K562 (cell line): Measurements from ENCODE around the gene DENND6B. TPM values are rescaled to one million over a fixed set of nuclear protein-coding genes. Genes with fewer than 3 reads are reported as not detected.

Experiments used
- ATAC-seq: fragments of 200-7000 bp; cut with Tn5 transposase; 3 replicates; pipeline ENCODE4 v1.9.1; 2020; ENCODE audit warnings: moderate library complexity
- BruUV-seq: library from RNA; stranded (reverse); fragments of 400-500 nt; replicated peaks from 2 replicates; lab custom pipeline; 2021; lab: Mats Ljungman, UMichigan
- CTCF ChIA-PET: fragments of 300-600 bp; formaldehyde crosslinking; extraction: SDS; loops from one replicate; lab custom pipeline; 2021; ENCODE audit warnings: low intra/inter-chr PET ratio; lab: Yijun Ruan, JAX
- POLR2A ChIA-PET: fragments of 300-600, 350-650 bp; sonication (Branson Sonifier 250); formaldehyde crosslinking; extraction: SDS; loops from one replicate; lab custom pipeline; 2021; ENCODE audit warnings: antibody characterized with exemption, inconsistent platforms; lab: Yijun Ruan, JAX
- DNase-seq, 4 experiments: peaks; one replicate each; pipeline versions ENCODE4 v3.0.0 to v3.0.0-alpha.2; 2011 to 2018; ENCODE audit warnings: low spot score in 3 of 4, mixed read lengths in 3 of 4; ENCODE audit errors: extremely low read depth in 1 of 4
- FAIRE-seq: peaks from 2 replicates; lab custom pipeline; 2011; peaks lifted over from hg19 to GRCh38; lab: Jason Lieb, UNC
- H2AFZ ChIP-seq: 2 replicates; pipeline ENCODE4 v1.6.0; 2011; ENCODE audit warnings: low read depth, low read length, control low read depth, inconsistent platforms
- H3K27ac ChIP-seq: fragments of 200-600 bp; 3 replicates; pipeline ENCODE4 v1.8.0; 2011; ENCODE audit warnings: low read depth, mild to moderate bottlenecking, control low read depth, inconsistent platforms, low read length, moderate library complexity, mixed read lengths; ENCODE audit errors: extremely low read depth
- H3K27me3 ChIP-seq, 2 experiments: fragments of 300-600 bp in 1 of 2; 2 replicates in 1 of 2; 3 replicates in 1 of 2; pipeline versions ENCODE4 v1.6.0 to v1.8.0; 2011; ENCODE audit warnings: inconsistent platforms in 2 of 2, low read length in 2 of 2, mild to moderate bottlenecking in 1 of 2, mixed read lengths in 1 of 2, moderate library complexity in 1 of 2; ENCODE audit not compliant: control insufficient read depth in 2 of 2, insufficient read depth in 2 of 2
- H3K36me3 ChIP-seq: fragments of 300-600 bp; 3 replicates; pipeline ENCODE4 v1.8.0; 2011; ENCODE audit warnings: mild to moderate bottlenecking, low read length, inconsistent platforms; ENCODE audit not compliant: control insufficient read depth, insufficient read depth
- H3K4me1 ChIP-seq, 2 experiments: fragments of 200-600 bp in 1 of 2; replicated peaks in 1 of 2; 2 replicates in 1 of 2; 3 replicates in 1 of 2; pipeline versions ENCODE4 v1.5.1 to v1.8.0; 2011; ENCODE audit warnings: inconsistent platforms in 2 of 2, low read length in 2 of 2, mild to moderate bottlenecking in 1 of 2, mixed read lengths in 1 of 2, moderate library complexity in 1 of 2; ENCODE audit not compliant: control insufficient read depth in 2 of 2, insufficient read depth in 2 of 2
- H3K4me2 ChIP-seq: 2 replicates; pipeline ENCODE4 v1.6.1; 2011; ENCODE audit warnings: low read length, control low read depth, inconsistent platforms, mixed read lengths; ENCODE audit not compliant: insufficient read depth
- H3K4me3 ChIP-seq: fragments of 200-600 bp; sonication (generic), shearing (Covaris generic); 2 replicates; pipeline ENCODE4 v1.5.1; 2016; ENCODE audit warnings: control low read depth, inconsistent platforms
- H3K79me2 ChIP-seq: fragments of 200-600 bp; 3 replicates; pipeline ENCODE4 v1.8.0; 2011; ENCODE audit warnings: low read length, inconsistent platforms; ENCODE audit not compliant: control insufficient read depth, insufficient read depth
- H3K9ac ChIP-seq, 2 experiments: 2 replicates each; pipeline versions ENCODE4 v1.6.0 to v1.6.1; 2011; ENCODE audit warnings: low read depth in 2 of 2, low read length in 2 of 2, control low read depth in 1 of 2, inconsistent platforms in 1 of 2, mild to moderate bottlenecking in 1 of 2, mixed read lengths in 1 of 2; ENCODE audit not compliant: insufficient read depth in 1 of 2
- H3K9me1 ChIP-seq: one replicate; pipeline ENCODE4 v1.6.0; 2011; ENCODE audit warnings: inconsistent platforms, mild to moderate bottlenecking, low read length, moderate library complexity; ENCODE audit not compliant: control insufficient read depth, insufficient read depth
- H3K9me3 ChIP-seq: replicated peaks from 2 replicates; pipeline ENCODE4 v1.5.1; 2011; ENCODE audit warnings: low read depth, low read length, inconsistent platforms; ENCODE audit not compliant: control insufficient read depth, insufficient read depth
- H4K20me1 ChIP-seq: replicated peaks from 2 replicates; pipeline ENCODE4 v1.6.1; 2011; ENCODE audit warnings: low read length, inconsistent platforms, mixed read lengths; ENCODE audit not compliant: control insufficient read depth, insufficient read depth
- MAZ ChIP-seq, 2 experiments: fragments of 450-650 bp in 1 of 2; sonication (generic) in 1 of 2; formaldehyde crosslinking; IDR thresholded peaks in 1 of 2; conservative IDR thresholded peaks in 1 of 2; 2 replicates each; pipeline versions ENCODE4 v1.4.0 to v1.5.0; 2020; ENCODE audit warnings: mild to moderate bottlenecking in 1 of 2, missing genetic modification reagents in 1 of 2
- NFIX ChIP-seq: fragments of 250-450 bp; sonication (Bioruptor Pico); IDR thresholded peaks from 2 replicates; pipeline ENCODE4 v1.4.0; 2020; ENCODE audit warnings: low read depth, mild to moderate bottlenecking, moderate library complexity
- ZKSCAN3 ChIP-seq: fragments of 250-450 bp; sonication (Bioruptor Pico); IDR thresholded peaks from 2 replicates; pipeline ENCODE4 v1.4.0; 2020
- WGBS: fragments of 100-300 bp; shearing (Covaris generic); methylation state at CpG from one replicate; pipeline ENCODE4 v1.1.6; 2016; ENCODE audit warnings: low coverage, mixed read lengths; ENCODE audit not compliant: insufficient coverage; ENCODE audit errors: missing lambda C conversion rate; 5-methylcytosine and 5-hydroxymethylcytosine counted together
- in situ Hi-C: fragments of 300-500 bp; cut with MboI; formaldehyde crosslinking; loops from 4 replicates; pipeline ENCODE4 v1.15.0; 2018; ENCODE audit warnings: inconsistent platforms, mixed read lengths
- intact Hi-C: fragments of 100-400 bp; cut with micrococcal nuclease; formaldehyde crosslinking; loops from 2 replicates; pipeline ENCODE4 v1.14.2; 2022
- polyA plus RNA-seq, 8 experiments: library from polyadenylated mRNA; depleted of rRNA in 4 of 8; stranded (reverse) in 5 of 8; unstranded in 3 of 8; fragments of >200 nt; fragmentation: Nextera tagmentation in 2 of 8; fragmentation: Illumina TruSeq in 1 of 8; extraction: Ambion mirVana in 2 of 8; extraction: Trizol in 1 of 8; gene quantifications; 2 replicates each; pipeline versions ENCODE4 v1.2.1 to v1.2.3, GENCODE V29; 2011 to 2014; ENCODE audit warnings: inconsistent platforms in 1 of 8, missing spikeins in 1 of 8
- total RNA-seq, 7 experiments: library from RNA; depleted of rRNA in 6 of 7; stranded (reverse); fragments of >200 nt in 6 of 7; fragmentation: Illumina TruSeq in 2 of 7; extraction: Trizol in 2 of 7; gene quantifications; 2 replicates each; pipeline versions ENCODE4 v1.2.1 to v1.2.3, GENCODE V29; 2011 to 2021; ENCODE audit warnings: low replicate concordance in 1 of 7
- TF ChIP-seq, protein P1 (sequence below): sonication (generic); formaldehyde crosslinking; IDR thresholded peaks from 2 replicates; pipeline ENCODE4 v1.8.1; 2023; ENCODE audit warnings: mild to moderate bottlenecking, missing genetic modification reagents, moderate library complexity
- TF ChIP-seq, protein P2 (sequence below), 2 experiments: IDR thresholded peaks; 2 replicates each; pipeline ENCODE4 v1.6.1; 2011; ENCODE audit warnings: borderline replicate concordance in 1 of 2, control low read depth in 1 of 2, low read depth in 1 of 2, low read length in 1 of 2, mild to moderate bottlenecking in 1 of 2, mixed read lengths in 1 of 2, moderate library complexity in 1 of 2; ENCODE audit not compliant: insufficient read depth in 1 of 2, insufficient read length in 1 of 2, poor library complexity in 1 of 2, severe bottlenecking in 1 of 2; ENCODE audit errors: extremely low read depth in 1 of 2
- TF ChIP-seq, protein P3 (sequence below): fragments of 450-650 bp; IDR thresholded peaks from 2 replicates; pipeline ENCODE4 v1.6.1; 2017; ENCODE audit warnings: antibody characterized with exemption

The DENND6B gene
- total and polyA plus RNA-seq, 9 of the 15 experiments (the other 6 are each of a cell fraction or from before 2014, with no cell fraction given) = 0.07 to 3.7 (median 1.5) TPM

DNA sequence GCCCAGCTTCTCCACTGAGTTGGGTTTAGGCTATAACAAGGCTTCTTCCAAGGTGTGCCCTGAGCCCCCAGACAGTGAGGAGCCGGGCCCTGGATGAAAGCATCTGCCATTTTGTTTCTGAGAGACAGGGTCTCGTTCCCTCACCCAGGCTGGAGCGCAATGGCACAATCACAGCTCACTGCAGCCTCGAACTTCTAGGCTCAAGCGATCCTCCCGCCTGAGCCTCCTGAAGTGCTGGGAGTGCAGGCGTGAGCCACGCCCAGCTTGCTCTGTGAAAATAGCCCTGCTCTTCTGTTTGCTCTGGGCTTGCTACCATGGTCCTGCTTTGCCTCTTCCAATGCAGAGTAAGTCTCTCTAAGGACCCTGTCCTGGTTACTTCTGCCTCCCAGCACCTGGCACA, 6.7 kb downstream of the DENND6B start:
- Histone ChIP-seq H3K27ac (no peak overlapping the region), H3K4me2 (no peak overlapping the region), H3K4me3 (no peak overlapping the region), H3K27me3 (no peaks in the 10 kb centered on the region), H3K36me3 (no peaks in the 10 kb centered on the region), H2AFZ (no peak overlapping the region), H3K79me2 (no peaks in the 10 kb centered on the region), H3K9me3 (no peaks in the 10 kb centered on the region), H4K20me1 (no peaks in the 10 kb centered on the region), H3K9ac (peak overlapping the region in 1 of 2 experiments; percentile 52; a peak in 1 of 4 replicates), H3K4me1 (peaks cover 20 to 53% of the 10 kb centered on the region in 2 experiments; a peak in 4 of 5 replicates), H3K9me1 (no peaks in the 10 kb centered on the region)
- no TSS peak for BruUV-seq
- CTCF ChIA-PET = no interaction called here
- intact Hi-C loops (no loop called here), in situ Hi-C loops (no loop called here)
- DNase-seq (no peak), FAIRE-seq (no peak), ATAC-seq (no peak)
- 60% methylated on average over 8 of the region's 8 CpGs for WGBS
- no peak for TF ChIP-seq NFIX (CRISPR knock-in tag)
- no peak for TF ChIP-seq ZKSCAN3 (CRISPR knock-in tag)
- TF ChIP-seq, protein P1, sequence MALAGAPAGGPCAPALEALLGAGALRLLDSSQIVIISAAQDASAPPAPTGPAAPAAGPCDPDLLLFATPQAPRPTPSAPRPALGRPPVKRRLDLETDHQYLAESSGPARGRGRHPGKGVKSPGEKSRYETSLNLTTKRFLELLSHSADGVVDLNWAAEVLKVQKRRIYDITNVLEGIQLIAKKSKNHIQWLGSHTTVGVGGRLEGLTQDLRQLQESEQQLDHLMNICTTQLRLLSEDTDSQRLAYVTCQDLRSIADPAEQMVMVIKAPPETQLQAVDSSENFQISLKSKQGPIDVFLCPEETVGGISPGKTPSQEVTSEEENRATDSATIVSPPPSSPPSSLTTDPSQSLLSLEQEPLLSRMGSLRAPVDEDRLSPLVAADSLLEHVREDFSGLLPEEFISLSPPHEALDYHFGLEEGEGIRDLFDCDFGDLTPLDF (CRISPR knock-in tag) = no peak
- TF ChIP-seq MAZ (CRISPR knock-in tag; conservative IDR thresholded peaks at IDR 0.05 in 1 of 2, IDR thresholded peaks at IDR 0.05 in 1 of 2) = no peak
- TF ChIP-seq, protein P2, sequence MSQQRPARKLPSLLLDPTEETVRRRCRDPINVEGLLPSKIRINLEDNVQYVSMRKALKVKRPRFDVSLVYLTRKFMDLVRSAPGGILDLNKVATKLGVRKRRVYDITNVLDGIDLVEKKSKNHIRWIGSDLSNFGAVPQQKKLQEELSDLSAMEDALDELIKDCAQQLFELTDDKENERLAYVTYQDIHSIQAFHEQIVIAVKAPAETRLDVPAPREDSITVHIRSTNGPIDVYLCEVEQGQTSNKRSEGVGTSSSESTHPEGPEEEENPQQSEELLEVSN (IDR thresholded peaks at IDR 0.05; ENCODE audit: borderline replicate concordance in 1 of 2, extremely low read depth in 1 of 2, insufficient read depth in 1 of 2, insufficient read length in 1 of 2, low read depth in 1 of 2, low read length in 1 of 2, poor library complexity in 1 of 2, severe bottlenecking in 1 of 2) = peak in 1 of 2 experiments; percentile 11
- TF ChIP-seq, protein P3, sequence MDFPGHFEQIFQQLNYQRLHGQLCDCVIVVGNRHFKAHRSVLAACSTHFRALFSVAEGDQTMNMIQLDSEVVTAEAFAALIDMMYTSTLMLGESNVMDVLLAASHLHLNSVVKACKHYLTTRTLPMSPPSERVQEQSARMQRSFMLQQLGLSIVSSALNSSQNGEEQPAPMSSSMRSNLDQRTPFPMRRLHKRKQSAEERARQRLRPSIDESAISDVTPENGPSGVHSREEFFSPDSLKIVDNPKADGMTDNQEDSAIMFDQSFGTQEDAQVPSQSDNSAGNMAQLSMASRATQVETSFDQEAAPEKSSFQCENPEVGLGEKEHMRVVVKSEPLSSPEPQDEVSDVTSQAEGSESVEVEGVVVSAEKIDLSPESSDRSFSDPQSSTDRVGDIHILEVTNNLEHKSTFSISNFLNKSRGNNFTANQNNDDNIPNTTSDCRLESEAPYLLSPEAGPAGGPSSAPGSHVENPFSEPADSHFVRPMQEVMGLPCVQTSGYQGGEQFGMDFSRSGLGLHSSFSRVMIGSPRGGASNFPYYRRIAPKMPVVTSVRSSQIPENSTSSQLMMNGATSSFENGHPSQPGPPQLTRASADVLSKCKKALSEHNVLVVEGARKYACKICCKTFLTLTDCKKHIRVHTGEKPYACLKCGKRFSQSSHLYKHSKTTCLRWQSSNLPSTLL = no peak
- TF ChIP-seq, all 486 proteins: peak for 1
- POLR2A ChIA-PET = no interaction called here
